Measurements from ENCODE around the gene RAB15.
"Not testable (repeated sequence)": the region's sequence is repeated elsewhere in the genome, so short reads cannot be mapped to it uniquely, and the experiment has no call there.

Gene RAB15

DNA sequence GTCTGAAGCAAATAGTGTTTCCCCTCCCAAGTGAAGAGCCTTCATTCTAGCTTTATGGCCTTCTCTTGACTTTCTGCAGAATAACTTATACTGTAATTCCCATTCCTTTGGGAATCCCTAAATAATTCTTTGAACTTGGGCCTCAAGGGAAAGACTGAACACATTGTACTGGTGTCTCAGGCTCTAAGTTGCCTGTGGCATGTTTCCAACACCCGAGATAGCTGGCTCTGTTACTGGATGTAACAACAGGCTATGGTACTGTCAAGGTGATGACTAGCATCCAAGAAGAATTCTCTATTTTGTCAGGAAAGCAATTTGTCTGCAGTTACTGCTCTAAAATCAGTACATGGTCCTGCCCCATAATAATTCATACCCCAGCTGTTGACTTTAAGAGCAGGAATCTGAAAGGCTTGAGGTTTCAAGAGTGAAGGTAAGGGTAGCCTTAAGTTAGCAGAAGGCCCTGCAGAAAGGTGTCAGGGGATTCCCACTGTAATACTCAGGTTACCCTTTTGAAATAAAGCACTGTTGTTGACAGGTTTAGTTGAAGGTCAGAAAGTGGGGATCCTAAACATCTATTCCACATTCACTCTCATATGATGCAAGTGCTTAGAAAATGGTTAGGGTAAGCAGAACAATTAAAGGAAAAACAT is 34.8 kb downstream of the RAB15 start:
- DNase-seq = peak; percentile 35

DNA sequence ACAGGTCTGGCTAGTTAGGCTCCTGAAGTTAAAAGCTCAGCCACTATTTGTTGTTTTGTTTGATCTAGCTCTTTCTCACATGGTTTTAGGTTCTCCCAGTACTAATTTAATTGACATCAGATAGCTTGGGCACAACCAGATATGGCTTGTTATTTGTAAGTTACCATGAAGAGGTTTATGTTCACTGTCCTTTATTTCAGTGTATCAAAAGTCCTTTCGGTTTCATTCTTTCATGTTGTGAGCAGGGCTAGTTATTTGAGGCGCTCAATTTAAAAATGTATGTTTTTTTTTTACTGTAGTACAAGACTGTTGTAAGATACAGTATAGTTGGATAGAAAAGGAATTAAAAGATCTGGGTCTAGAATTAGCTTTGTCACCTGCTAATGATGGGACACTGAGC is 36.6 kb downstream of the RAB15 start:
- DNase-seq = no peak

DNA sequence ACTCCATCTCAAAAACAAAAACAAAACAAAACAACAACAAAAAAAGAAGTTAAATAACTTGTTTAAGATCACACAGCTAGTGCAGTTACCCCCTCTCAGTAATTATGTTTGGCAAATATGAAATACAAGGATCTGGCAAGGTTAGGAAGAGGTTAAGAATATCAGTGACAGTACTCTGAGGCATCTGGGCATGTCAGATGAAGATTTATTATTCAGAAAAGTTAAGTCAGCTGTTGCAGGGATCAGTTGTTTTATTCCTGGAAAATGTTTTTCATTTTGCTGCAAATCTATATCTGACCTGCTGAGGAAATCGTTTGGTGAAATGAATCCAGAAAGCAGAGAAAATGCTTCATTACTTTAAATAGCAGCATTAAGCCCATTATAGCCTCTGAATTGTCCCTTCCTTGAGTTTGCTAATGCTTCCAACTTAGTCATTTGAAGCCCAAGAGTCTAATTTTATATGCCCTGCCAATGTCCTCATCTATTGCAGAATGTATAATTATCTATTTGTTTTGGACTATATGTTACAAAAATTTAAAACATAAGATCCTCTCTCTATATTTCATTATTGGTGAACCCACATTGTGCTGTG is 37.7 kb downstream of the RAB15 start:
- DNase-seq = no peak

DNA sequence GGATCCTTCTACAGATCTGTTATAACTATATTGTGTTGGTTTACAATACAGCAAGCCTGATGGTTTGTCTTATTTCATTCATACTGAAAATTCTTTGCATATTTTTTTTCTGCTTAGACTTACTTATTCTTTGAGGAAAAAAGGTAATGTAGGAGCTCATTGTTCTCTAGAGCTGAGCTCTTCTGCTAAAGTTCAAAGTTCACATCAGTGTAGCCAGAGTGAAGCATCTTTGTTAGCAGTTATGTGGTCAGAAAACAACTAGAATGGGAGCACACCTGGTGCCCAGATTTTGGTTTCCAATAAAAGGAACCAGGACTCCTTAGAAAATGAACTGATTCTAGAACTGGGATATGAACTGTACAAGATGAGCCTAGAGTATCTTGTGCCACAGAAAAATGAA is 39.9 kb downstream of the RAB15 start:
- DNase-seq = no peak

DNA sequence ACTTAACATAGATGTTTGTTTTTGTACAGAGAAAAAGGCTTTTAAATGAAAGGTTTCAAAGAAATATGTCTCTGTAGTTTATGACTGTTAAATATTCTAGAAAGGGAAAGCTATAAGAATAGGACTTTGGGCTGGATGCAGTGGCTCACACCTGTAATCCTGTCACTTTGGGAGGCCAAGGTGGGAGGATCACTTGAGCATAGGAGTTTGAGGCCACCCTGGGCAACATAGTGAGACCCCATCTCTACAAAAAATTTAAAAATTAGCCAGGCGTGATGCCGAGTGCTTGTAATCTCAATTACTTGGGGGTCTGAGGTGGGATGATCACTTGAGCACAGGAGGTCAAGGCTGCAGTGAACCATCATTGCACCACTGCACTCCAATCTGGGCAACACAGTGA is 41.0 kb downstream of the RAB15 start:
- DNase-seq = no peak

DNA sequence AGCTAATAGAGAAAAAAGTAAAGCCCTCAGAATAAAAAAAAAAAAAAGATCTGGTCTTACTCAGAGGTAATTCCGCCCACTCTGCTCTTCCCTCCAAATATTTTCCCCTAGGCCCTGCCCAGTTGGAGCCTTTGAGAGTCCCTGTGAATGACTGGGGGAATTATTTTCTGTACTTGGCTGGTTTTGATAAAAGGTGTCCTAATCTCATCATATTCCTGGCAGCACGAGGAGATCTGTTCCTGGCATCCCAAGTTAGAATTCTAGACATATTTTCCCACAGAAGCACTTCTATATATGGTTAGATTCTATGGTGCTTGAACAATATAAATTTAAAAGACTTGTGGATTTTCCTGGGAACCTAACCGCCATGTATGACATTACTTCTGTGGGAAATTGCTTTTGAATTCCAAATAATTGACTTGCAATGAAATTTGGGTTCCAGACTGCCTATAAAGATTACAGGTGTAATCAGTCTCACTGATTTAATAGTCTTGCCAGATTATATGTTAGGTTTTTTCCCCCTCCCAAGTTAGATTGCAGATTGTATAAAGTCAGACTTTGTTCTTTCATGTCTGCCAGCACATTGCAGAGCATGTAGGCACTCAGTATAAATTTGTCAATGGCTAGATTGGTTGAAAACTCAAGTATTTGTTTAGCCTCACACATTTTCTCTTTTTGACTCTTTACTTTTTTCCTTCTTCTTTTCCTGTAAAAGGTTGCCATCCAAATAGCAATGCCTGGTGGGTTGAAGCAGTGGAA is 41.9 kb downstream of the RAB15 start:
- no peak for DNase-seq

DNA sequence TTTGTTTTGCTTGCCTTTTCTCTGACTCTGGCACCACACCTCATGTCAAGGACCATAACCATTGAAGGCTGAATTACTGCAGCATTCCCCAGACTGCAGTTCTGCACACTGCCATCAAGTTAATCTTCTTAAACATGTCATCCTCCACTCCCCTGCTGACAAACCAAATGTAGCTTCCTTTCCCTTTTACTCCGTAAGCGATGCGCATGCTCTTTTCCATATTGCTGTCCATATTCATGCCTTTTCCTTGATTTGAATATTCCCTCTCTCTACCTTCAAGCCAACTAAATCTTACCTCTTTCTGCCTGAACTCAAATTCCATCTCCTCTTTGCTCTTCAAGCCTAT is 43.1 kb downstream of the RAB15 start:
- no peak for DNase-seq

DNA sequence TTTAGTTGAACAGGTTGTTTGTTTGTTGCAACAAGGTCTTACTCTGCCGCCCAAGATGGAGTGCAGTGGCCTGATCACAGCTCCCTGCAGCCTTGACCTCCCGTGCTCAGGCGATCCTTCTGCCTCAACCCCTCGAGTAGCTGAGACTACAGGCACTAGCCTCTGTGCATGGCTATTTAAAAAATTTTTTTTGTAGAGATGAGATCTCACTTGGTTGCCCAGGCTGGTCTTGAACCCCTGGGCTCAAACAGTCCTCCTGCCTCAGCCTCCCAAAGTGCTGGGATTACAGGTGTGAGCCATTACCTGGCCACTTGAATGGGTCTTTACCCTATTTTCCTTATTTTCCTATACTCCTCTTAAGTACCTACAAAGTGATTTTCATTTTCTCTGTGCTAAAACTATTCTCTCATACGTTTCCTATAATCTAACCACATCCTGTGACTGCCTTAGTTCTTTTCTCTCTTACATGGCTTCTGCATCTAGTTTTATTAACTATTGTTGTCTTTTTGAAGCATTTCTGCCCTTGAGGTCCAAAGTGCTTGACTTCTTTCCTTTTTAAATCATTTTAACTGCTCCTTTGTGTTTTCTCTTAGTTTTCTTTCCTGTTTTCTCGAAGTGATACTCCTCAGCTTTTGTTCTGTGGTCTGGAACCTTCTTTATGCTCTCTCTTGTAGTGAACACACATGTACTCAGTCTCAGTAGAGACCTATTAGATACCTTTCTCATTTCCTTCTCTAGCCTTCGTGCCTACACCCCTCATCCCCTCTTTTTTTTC is 43.7 kb downstream of the RAB15 start:
- DNase-seq = no peak

DNA sequence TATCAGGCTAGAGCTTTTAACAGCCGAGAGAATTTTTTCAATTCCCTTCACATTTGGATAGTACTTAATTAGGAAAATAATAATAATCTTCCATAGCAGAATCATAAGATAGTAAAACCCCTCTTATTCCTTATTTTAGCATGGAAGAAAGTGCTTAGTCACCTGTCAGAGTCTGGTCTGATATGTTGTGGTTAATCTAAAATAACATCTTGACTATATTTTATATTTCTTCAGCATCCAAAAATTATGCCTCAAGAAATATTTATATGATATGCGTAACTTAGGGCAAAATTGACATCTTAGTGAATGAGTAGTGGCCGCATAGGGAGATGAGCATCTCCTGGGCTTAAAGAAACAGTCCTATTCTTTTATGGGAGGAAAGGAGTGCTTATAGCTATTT is 45.1 kb downstream of the RAB15 start:
- no peak for DNase-seq

DNA sequence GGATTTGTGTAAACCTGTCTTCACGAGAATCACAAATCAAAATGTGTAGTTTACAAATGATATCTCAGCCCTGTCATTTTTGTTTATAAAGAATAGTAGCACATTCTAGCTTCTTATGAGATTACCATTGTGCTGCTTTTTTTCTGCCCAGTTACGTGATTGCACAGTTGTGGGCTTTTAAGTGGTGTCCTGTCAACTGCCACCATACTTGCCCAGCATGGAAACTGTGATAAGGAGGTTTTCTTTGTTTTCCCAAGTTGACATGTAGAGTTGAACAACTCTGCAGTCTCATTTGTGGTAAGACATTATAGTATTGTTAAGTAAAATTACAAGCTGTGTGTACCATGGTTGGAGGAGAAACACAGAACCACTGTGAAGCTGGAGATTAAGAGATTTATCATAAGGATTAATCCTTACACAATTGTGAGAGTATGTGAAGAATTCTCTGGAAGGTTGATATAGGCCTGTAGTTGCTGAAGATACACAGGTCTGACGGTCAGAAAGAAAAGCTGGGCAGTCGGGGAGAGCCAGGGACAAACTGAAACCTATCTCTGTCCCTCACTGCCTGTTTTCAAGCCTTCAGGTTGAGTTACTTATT is 45.6 kb downstream of the RAB15 start:
- no peak for DNase-seq

DNA sequence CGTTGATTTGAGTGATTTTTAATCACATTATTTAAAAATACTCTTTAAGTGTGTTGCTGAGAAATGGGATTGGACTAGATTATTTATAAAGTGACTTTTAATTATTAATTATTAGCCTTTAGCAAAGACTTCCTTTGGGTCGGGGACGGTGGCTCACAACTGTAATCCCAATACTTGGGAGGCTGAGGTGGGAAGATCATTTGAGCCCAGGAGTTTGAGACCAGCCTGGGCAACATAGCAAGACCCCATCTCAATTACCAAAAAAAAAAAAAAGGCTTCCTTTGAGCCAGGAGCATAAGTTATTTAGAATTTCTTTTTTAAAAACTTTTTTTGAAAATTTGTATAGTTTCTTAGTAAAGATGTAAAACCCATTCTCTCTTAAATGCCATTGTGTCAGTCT is 49.1 kb downstream of the RAB15 start:
- no peak for DNase-seq

DNA sequence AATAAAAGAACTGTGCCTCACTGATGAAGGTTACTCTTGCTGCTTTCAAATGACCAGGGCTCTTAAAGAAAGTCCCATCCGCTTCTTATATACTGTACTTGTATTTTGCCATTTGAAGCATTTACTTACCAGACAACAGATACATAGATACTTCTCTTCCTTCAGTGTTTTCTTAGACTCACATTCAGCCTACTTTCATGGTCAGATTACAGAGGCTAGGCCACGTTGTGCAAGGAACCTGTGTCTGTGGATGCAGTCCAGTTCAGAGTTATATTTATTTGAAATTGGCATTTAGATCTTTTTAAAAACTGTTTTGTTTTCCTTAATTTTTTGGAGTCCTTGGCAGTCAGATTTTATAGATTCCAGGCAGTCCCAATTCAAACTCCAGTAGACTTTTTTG is 51.7 kb downstream of the RAB15 start:
- DNase-seq = no peak

DNA sequence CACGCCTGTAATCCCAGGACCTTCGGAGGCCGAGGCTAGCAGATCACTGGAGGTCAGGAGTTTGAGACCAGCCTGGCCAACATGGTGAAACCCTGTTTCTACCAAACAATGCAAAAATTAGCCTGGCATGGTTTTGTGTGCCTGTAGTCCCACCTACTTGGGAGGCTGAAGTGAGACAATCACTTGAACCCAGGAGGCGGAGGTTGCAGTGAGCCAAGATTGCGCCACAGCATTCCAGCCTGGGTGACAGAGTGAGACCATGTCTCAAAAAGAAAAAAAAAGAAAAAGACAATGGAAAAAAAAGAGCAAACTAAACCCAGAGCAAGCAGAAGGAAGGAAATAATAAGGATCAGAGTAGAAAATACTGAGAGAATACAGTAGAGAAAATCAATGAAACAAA is 52.5 kb downstream of the RAB15 start:
- DNase-seq = no peak

DNA sequence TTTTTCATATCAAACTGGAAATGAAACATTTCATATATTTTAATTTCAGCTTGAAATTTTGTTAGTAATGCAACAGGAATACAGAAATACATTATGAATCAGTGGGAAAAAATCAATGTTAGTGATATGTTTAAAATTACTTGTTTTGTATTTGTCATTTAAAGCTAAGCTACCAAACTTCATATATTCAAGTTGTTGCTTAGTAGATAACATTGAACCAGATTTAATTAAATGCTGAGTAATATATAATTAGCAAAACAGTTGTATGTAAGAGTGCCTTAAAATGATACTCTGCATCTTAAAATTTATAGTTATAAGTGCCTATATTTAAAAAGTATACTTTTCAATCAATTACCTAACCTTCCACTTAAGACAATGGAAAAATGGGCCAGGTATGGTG is 52.9 kb downstream of the RAB15 start:
- no peak for DNase-seq

DNA sequence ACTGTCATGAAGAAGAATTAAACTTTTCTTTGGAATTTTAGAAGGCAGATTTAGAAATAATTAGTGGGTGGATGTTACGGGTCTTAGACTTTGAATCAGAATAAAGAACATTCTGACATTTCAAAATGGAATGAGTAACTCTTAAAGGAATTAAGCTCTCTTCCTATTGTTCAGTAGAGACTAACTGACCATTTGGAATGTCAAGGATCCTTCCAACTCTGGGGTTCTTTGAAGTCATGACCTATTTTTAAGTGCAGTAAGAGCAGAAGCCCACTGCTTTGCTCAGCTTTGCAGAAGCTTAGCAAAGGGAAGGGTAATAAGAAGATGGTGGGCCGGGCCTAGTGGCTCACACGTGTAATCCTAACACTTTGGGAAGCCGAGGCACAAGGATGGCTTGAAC is 53.9 kb downstream of the RAB15 start:
- DNase-seq = no peak

DNA sequence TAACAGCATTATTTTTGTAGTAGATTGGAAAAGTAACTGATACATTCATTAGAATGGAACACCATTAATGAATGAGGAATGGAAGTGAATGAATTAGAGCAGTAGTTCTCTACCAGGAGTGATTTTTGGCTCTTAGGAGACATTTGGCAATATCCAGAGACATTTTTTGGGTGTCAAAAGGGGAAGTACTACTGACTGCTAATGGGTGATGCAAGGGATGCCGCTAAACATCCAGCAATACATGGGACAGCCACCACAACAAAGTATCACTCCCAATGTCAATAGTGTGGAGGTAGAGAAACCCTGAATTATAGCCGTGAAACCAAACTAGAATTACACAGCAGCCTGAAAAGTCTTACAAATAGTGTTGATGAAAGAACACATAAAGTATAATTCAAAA is 56.3 kb downstream of the RAB15 start:
- no peak for DNase-seq

DNA sequence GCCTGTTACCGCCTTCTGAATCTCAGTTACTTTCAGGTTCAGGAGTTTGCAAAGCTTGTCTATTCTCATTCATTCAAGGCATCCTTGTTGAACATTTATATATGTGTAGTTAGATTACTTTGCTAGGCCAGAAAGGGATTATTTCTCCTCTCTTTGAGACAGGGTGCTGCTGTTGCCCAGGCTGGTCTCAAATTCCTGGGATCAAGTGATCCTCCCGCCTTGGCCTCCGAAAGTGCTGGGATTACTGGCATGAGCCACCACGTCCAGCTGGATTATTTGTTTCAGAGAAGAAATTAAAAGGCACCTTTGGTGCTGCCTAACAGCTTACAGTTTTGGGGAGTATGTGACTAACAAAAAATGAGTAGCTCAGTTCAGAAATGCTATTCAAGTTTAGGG is 57.1 kb downstream of the RAB15 start:
- no peak for DNase-seq

DNA sequence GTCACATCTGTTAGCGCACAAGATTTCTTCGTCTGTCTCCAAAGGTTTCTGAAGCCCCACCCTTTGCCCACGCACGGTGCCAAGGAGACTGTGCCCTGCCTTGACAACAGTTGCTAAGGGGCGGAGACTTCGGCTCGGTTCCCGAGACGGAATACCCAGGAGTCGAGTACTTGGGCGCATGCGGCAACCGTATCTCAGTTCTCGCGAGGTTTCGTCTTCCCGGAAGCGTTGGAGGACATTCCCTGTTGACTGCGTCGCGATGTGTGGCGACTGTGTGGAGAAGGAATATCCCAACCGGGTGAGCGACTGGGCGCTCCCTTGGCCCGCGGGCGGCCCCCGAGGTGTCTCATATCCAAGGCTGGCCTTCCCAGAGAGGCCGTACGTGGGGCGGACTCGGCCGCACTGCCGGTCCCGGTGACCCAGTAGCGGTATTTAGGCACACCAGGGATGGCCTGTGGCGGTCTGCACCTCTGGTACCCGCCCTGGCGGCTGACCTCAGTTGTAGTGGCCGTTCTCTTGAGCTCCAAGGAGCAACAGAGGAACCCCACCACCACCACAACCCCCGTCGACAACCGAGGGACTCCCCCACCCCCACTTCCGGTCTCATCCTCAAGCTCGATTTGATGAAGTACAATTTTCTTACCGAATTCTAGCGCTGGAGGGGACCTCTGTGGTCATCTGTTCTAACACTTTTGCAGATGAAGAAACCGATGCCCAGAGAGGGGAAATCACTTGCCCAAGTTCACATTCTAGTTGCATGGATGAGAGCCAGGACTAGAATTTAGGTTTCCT is 57.7 kb downstream of the RAB15 start, which contains the start of gene CHURC1:
TSS of gene CHURC1 (plus strand) at position 219 of the 792 bp plus-strand sequence. CDS start at position 260, 41 bp downstream.
- DNase-seq = peak; percentile 100

DNA sequence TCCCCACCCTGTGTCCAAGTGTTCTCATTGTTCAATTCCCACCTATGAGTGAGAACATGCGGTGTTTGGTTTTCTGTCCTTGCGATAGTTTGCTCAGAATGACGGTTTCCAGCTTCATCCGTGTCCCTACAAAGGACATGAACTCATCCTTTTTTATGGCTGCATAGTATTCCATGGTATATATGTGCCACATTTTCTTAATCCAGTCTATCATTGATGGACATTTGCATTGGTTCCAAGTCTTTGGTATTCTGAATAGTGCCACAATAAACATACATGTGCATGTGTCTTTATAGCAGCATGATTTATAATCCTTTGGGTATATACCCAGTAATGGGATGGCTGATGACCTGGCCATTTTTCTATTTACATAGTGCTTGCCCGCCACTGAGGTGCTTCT is 58.7 kb downstream of the RAB15 start:
- DNase-seq = not testable (repeated sequence)

DNA sequence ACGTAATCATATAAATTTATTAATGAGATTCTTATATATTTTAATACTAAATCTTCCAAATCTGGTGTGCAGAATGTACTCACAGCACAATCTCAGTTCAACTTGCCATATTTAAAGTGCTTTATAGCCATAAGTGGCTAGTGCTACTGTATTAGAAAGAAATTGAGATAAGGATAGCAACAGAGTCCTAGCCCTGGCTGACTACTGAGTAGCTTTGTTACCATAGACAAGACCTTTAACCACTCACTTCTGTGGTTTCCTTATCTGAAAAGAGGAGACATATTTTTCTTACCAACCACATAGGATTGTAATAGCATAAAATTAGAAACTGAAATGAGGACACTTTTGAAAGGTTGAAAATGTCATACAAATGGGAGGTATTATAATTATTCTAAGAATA is 59.9 kb downstream of the RAB15 start:
- DNase-seq = no peak

DNA sequence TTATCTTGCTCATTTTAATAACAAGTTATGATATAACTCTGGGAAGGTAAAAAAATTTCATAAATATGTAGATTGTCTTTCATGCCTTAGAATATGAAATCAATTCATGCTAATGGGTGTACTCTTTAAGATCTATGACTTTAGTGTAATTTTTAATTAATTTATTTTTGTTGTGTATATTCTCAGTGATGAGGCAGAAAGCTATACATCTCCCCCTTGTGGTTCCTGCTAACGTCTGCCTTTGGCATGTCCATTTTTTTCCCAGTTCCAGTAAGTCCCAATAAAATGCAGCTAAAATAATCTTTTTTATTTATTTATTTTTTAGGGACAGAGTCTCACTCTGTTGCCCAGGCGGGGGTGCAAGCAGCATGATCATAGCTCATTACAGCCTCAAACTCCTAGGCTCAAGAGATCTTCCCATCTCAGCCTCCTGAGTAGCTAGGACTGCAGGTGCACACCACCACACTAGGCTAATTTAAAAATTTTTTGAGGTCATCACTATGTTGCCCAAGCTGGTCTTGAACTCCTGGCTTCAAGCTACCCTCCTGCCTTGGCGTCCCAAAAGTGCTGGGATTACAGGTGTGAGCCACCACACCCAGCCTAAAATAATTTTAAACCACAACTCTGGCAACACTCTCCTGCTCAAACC is 61.2 kb downstream of the RAB15 start:
- DNase-seq = peak; percentile 38

DNA sequence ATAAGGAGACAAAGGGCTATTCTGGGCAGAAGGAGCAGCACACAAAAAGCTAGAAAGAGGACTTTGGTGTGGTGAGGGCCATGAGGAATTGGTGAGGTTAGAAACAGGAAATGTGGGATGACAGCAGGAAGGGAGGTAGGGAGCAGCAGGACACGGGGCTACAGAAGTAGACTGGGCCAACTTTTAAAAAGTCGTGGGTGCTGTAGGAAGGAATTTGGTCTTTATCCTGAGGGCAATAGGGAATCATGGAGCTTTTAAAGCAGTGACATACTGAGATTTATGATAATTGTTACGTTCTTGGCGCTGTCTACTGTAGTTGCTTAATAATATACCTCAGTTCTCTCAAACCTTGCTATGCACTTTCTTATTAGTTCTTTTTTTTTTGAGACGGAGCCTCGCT is 66.1 kb downstream of the RAB15 start:
- DNase-seq = no peak

All from NCI-H2171 (cell line).